ENCODE data around the gene TCF23.
"Not testable (repeated sequence)": the region's sequence is repeated elsewhere in the genome, so short reads cannot be mapped to it uniquely, and the experiment has no call there.

The TCF23 gene

DNA sequence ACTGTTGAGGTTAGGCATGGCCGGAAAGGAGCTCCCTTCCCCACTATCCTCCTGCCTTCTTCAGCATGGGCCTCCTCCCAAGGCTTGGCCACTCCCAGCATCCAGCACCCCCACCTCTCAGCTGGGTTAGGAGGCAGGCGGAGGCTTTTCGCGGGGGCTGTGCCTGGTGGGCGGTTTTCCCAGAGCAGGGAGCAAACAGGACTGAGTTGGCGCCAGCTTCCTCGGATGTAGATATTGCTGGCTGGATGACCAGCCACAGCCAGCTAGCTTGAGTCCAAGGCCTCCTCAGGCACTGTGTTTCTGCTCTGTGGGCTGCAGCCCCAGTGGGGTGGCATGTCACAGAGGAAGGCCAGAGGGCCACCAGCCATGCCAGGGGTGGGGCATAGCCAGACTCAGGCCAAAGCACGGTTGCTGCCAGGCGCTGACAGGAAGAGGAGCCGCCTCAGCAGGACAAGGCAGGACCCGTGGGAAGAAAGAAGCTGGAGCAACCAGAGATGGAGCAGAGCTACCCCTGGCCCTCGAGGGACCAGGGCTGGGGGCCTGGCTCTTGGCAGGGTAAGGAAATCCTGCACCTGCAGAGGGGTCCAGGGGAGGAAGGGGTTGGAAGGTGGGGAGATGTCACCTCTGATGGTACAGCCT is at the start of gene TCF23:
Gene TCF23 (plus strand): TSS at position 204 of the 639 bp plus-strand sequence. CDS start 130 bp downstream, at position 334.
- no peak for DNase-seq (ENCODE audit: low spot score)

DNA sequence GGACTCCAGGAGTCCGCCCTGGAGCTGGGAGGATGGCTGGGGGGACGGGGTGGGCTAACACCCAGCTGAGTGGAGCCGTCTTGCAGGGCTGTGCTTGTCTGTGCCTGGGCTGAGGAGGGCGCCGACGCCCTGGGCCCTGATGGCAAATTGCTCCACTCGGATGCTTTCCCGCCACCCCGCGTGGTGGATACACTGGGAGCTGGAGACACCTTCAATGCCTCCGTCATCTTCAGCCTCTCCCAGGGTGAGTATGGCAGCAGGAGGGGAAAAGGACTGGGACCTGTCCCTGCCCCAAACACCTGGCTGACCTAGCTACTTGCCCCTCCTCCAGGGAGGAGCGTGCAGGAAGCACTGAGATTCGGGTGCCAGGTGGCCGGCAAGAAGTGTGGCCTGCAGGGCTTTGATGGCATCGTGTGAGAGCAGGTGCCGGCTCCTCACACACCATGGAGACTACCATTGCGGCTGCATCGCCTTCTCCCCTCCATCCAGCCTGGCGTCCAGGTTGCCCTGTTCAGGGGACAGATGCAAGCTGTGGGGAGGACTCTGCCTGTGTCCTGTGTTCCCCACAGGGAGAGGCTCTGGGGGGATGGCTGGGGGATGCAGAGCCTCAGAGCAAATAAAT is 49.4 kb upstream of the TCF23 start:
- no peak for DNase-seq (ENCODE audit: low spot score)

GRCh38 chr2:27100036-27100435 is 48.8 kb upstream of the TCF23 start:
- DNase-seq (ENCODE audit: low spot score), result no peak

- DNase-seq (ENCODE audit: low spot score), result no peak
Observed at GRCh38 chr2:27102329-27102728, 46.5 kb upstream of the TCF23 start.

DNA sequence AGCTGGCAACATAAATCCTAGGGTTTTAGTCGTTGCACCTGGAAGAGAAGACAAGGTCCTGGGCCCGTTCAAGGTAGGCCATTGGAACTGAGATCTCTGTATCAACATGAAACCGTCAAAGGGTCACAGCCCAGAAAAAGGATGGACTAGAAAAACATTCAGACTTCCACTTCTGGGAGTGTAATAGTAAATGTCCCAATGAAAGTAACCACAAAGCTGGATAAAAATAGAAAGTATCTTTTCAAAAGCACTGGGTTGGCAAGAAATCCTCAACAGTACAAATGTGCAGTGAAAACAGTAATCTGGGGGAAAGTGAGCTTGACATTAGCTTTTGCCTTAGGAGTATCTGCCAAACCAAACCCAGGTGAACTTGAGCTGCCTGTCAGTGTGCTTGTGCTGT is 42.8 kb upstream of the TCF23 start:
- no peak for DNase-seq (ENCODE audit: low spot score)

DNA sequence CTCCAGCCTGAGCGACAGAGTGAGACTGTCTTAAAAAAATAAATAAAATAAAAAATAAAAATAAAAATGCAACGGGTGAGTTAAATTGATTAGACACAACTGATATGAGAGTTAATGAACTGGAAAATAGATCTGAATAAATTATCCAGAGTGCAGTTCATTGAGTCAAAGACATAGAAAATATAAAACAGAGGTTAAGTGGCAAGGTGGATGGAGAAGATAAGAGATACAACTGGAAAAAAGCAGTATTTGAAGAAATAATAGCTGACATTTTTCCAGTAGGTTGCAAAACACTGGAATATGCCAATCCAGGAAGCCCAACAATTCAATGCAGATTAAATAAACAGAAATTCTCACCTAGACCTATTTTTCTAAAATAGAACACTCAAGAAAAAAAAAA is 40.6 kb upstream of the TCF23 start:
- no peak for DNase-seq (ENCODE audit: low spot score)

- DNase-seq (ENCODE audit: low spot score), result no peak
Observed at GRCh38 chr2:27109083-27109482, 39.7 kb upstream of the TCF23 start.

DNA sequence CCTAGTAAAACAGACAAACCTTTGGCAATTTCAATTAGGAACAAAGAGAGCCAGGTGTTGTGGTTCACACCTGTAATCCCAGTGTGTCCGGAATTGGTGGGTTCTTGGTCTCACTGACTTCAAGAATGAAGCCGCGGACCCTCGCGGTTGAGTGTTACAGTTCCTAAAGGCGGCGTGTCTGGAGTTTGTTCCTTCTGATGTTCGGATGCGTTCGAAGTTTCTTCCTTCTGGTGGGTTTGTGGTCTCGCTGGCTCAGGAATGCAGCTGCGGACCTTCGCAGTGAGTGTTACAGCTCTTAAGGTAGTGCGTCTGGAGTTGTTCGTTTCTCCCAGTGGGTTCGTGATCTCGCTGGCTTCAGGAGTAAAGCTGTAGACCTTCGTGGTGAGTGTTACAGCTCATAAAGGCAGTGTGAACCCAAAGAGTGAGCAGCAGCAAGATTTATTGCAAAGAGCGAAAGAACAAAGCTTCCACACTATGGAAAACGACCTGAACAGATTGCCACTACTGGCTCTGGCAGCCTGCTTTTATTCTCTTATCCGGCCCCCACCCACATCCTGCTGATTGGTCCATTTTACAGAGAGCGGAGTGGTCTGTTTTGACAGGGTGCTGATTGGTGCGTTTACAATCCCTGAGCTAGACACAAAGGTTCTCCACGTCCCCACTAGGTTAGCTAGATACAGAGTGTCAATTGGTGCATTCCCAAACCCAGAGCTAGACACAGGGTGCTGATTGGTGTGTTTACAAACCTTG is 38.0 kb upstream of the TCF23 start:
- not testable (repeated sequence) for DNase-seq (ENCODE audit: low spot score)

- not testable (repeated sequence) for DNase-seq (ENCODE audit: low spot score)
Observed at GRCh38 chr2:27111392-27112078, 37.3 kb upstream of the TCF23 start.

- no peak for DNase-seq (ENCODE audit: low spot score)
Observed at GRCh38 chr2:27115519-27115918, 33.3 kb upstream of the TCF23 start.

DNA sequence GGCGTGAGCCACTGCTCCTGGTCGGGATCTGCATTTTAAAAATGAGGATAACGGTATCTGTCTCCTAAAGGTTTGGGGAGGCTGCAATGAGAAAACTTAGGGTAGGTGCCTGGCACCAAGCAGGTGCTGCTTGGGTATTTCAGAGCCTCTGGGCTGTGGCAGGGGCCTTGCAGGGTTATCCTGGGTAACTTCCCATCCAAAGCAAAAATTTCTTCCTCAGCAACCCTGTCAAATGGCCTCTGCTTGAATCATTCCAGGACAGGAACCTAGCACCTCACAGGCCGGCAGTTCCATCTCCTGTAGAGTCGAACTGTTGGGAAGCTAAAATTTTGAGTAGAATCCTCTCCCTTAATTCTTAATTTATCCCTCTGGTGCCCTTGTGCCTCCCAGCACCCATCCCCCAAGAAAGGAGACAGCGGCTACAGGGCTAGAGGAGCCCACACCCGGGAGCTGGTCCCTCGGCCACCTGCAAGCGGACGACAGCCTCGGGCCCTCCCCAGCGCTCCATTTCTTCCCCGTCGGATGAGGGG is 30.7 kb upstream of the TCF23 start:
- DNase-seq (ENCODE audit: low spot score), result no peak

DNA sequence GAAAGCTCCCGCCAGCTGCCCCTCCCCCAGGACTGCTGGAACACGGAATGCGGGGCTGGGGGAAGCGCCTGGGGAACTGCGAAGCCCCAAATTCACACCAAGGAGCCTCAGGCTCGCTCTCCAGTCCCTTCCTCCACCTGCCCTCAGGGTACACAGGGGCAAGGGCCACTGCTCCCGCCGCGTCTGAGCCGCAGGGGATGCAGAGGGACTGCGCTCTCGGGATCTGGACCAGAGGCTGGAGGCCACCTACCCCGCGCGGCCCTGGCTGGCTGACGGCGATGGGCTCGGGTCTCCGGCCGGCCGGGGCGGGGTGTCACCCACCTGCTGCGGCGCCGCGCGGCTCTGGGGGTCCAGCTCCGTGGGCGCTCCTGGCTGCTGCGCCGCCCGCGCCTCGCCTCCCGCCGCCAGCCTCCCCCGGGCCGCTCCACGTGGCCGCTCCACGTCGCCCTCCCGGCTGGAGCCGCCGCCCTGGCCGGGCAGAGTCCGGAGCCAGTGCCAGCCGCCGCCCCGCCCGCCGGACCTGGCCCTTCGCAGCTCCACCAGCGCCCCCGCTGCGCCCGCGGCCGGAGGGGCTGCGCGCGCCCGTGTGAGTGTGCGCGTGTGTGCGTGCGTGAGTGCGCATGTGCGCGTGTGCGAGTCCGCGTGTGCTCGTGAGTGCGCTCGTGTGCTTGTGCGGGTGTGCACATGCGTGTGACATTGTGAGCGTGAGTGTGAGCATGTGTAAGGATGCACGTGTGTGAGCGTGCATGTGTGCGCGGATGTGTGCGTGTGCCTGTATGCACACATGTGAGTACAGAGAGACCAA is 30.1 kb upstream of the TCF23 start, which contains the start of gene CGREF1:
Gene CGREF1 (minus strand): TSS at position 604 of the 805 bp plus-strand sequence. CDS start 14,762 bp downstream, outside the sequence.
- peak; percentile 39 for DNase-seq (ENCODE audit: low spot score)

DNA sequence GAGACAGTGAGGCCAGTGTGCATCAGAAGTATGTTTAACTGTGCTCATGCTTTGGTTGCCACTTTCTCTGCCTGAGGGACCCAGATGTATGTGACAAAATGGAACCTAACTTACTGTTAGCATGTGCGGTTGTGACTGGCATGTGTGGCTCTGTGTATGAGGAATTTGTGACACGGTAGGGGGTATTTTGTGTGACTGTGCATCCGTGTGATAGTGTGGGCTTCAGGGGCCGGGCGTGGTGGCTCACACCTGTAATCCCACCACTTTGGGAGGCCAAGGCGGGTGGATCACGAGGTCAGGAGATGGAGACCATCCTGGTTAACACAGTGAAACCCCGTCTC is 29.5 kb upstream of the TCF23 start:
- DNase-seq (ENCODE audit: low spot score), result not testable (repeated sequence)

- DNase-seq (ENCODE audit: low spot score), result no peak
Observed at GRCh38 chr2:27121906-27122305, 26.9 kb upstream of the TCF23 start.

DNA sequence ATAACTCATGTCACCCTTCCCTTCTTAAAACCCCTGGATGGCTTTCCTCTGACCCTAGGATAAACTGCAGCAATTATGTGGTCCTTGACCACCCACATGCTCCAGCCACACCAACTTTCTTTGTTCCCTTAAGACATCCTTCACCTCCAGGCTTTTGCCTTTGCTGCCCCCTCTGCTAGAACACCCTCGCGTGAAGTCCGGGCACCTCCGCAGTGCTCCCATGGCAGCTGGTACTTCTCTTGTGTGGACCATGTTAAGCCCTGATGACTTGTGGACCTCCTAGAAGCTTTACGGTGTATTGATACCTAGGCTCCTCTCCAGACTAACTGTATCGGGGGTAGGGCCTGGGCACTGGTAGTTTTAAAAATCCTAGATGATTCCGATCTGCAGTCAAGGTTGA is 26.0 kb upstream of the TCF23 start:
- no peak for DNase-seq (ENCODE audit: low spot score)

GRCh38 chr2:27123302-27124150 is 25.3 kb upstream of the TCF23 start, which contains the start of gene ABHD1:
ABHD1 (plus strand) TSS chr2:27123815; CDS start chr2:27123949, 134 bp downstream.
- DNase-seq (ENCODE audit: low spot score), result peak; percentile 77

DNA sequence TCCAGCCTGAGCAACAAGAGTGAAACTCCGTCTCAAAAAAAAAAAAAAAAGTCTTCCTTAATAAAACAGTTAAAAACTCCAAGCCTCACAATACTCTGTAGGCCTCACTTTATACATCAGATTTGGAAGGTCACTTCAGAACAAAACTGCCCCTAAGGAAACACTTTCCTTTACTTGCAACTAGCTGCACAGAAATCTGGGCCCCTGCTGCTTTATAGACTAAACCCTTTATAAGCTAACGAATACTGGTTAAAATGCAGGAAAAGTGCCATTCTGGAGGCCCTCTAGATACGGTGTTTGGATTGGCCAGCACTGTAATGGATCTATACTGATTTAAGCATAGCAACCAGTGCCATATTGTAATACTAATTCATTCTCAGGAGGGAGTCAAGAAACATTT is 23.7 kb upstream of the TCF23 start:
- DNase-seq (ENCODE audit: low spot score), result no peak

DNA sequence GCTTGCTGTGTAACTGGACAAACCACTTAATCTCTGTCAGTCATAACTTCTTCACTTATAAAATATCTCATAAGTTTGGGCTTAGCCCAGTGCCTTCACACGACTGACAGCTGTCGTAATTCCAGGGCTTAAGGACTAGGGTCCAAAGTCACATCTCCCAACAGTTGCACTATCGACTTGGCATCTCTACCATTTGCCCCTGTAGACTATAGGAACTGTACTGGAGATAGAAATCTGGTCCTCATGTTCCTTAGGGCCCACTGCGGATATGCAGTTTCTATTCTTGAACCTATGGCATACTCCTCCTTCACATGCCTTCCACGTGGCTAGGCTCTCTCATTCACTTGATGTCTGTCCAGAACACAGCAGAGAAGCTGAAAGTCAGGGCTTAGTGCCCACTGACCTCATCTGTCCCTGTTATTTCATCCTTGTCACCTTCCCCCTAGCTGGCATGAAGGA is 22.5 kb upstream of the TCF23 start:
- no peak for DNase-seq (ENCODE audit: low spot score)

- DNase-seq (ENCODE audit: low spot score), result no peak
Observed at GRCh38 chr2:27127883-27128667, 20.7 kb upstream of the TCF23 start.
